ENCODE data around the gene C1orf174.

Gene C1orf174

DNA sequence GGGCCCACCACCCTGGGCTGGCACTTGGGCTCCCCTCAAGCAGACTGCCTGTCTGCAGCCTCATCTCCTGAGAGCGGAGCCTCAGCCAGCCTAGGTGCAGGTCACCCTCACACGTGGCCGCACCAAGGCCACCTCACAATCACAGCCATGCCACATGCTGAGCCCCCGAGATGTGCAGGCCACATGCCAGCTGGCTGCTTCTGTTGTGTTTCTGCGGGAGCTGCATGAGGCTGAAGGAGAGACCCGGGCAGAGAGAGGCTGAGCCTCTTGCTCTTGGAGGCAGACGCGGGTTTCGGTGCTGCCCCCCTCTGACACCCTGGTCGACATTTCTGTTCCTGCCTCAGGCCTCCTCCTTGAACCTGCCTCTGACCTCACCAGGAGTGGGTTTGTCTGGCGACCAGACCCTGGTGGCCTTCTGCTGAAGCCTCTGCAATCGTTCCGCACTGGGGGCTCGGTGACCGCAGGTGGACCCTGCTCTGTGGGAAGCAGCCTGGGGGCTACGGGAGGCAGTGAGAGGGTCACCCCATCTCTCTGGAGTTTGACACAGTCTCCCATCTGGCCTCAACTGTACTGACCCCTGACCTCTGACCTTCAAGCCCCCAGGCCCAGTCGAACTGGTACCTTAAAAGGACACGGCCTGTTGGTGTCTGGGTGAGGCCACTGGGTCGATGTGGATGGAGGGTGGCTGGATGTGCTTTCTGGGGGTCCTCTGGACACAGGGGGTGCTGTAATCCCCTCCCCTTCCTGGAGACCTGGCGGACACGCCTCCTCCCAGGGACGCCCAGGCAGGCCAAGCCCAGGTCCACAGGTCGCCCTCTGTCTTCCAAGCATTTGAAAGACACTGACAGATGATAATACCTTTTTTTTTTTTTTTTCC, 13.0 kb upstream of the C1orf174 start:
- peak in 4 of 42 donors; percentile 6 to 29 (median 14) for DNase-seq
- intact Hi-C loops (cut with DNase I) = no loop called here

DNA sequence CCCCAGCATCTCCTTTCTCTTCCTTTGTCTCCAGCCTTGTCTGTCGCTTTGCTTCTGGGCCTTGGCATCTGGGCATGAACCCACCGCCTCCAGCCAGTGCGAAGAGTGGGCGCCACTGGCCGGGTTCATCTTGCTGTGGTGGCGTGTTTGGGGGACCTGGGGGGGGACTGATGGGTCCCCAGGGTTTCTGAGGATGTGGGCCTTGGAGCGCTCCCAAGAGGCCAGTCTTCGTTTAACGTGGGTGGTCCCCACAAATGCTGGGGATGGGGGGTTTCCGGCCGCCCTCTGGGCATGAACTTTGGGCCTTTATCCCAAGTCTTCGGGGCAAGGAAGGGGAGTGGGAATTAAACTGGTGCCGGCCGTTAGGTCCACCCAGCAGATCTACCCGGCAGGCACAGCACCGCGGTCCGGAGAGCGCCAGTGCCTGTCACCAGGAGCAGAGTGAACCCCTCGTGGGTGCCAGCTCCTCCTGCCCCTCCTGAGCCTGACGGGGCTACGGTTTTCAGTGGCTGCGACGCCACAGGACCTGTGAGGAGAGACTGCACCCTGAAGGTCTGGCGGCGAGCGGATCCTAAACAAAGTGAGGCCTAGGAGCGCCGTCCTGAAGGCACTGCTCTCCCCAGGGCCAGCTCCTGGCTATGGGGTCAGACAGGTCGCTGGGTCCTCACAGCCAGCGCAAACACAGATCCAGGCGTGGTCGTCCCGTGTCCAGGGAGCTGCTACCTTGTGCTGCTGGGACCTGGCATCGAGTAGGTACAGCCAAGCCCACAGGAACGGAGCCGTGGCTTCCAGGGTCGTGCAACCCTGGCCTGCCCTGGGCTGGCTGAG, 12.1 kb upstream of the C1orf174 start:
- peak in 5 of 42 donors; percentile 3 to 36 (median 13) for DNase-seq
- intact Hi-C loops (cut with DNase I) = no loop called here

DNA sequence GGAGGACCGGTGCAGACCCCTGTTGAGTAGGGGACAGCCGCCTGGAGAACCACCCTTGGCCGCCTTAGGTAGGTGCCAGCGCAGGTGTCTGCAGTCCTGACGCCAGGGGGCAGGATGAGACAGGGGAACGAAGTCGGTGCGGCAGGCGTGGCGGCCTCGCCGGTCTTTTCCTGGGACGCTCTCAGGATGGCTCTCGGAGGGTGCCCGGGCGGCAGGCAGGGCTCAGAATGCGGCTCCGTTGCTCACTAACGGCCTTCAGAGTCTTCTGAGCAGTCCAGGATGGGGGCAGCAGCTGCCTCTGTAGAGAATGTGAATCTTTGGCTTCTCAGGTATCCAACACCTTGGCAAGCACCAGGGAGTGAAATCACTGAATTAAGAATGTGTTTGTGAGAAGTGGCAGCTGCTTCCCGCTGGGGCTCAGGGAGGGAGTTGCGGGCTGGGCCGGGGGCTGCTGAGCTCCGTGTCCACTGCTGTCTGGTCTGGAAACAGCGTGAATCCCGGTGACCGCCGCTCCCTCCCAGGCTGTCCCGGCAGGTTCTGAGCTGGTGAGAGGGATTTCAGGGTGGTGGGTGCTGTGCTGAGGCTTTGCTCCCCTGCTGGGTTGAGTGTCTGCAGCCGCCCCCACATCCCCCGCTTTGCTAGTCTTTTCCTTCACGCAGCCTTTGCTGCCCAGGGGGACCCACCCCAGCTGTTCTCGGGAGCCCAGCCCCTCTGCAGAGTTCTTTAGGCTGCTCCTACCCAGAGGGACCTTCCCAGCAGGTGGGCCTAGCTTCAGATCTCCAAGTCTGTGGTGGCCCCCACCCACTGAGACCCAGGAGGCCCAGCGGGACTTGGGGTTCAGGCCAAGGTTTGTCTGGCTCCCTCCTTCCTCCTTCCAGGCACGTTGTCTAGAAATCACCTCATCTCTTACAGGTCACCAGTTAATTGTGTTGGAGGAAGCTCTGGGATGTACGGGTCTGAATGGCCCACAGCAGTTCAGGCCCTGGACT, 11.1 kb upstream of the C1orf174 start:
- intact Hi-C loops (cut with DNase I) = no loop called here
- peak; percentile 43 to 89 (median 77) for DNase-seq

DNA sequence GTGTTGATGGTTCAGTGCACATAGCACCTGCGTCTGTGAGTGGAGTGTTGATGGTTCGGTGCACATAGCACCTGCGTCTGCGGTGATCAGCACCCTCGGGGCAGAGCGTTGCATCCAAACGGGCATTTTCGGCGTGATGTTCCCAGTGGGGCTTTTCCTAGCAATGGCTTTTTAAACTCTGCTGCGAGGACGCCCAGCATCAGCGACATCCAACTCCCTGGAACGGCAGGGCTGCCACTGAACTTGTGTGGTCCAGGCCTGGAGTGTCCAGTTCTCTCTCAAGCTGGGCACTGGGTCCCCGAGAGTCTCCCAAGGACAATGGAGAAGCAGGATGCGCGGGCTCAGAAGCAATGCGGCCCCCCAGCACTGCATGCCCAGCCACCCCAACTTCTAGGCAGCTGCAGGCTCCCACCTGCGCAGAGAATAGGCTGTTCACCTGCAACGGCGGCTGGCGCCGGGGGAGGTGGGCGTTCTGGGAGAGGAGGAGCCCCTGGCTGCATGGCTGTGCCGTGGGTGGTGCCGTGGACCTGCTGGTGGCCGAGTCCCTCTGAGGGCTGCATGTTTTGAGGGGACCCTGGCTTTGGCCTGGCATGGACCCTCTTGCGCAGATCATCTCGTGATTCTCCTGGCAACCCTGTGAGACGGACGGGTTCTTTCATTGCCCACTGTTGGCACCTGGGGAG, 10.1 kb upstream of the C1orf174 start:
- peak in 4 of 42 donors; percentile 3 to 28 (median 15) for DNase-seq
- intact Hi-C loops (cut with DNase I) = no loop called here

DNA sequence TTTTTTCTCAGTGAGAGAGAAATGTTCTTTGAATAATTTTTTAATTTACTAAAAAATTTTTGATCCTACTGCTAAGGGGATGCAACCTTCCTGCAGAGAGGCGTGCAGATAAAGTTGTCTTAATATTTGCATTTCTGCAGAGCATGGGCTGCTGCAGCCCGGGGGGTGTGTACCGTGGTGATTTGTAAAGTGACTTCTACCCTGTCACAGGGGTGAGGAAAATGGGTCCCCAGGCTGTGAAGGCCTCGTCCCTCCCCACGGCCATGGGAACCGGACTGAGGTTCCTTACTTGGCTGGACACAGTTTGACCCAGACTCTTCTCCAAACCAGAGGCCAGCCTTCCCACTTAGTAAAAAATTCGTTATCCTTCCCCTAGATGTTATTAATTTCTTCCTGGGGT, 9.5 kb upstream of the C1orf174 start:
- intact Hi-C loops (cut with DNase I) = no loop called here
- peak in 3 of 42 donors; percentile 3 to 24 (median 20) for DNase-seq

DNA sequence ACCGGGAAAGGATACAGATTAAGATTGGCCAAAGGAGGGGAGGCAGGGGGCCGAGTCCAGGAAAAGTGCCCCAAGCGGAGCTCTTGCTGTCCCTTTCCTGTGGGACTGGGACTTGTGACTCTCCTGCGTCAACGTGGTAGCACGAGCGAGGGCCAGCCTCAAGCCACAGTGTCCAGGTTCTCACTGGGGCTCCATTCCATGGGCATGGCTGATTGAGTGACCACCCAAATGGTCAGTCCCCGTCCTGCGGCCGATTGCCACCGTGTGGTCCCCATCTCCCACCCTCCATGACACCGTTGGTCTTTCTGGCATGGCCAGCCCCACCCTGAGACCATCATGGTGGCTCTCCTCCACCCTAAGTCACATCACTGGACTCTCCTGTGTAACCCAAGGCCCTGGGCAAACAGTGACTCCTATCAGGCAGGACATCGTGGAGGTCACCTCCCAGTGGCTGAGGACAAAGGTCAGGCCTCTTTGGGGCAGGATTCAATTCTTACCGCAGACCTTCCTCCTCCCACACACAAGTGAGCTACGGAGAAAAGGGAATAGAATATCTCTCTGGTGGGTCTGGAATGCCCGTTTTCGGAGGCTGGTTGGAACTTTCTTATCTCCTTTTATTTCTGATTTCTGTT, 8.9 kb upstream of the C1orf174 start:
- intact Hi-C loops (cut with DNase I) = no loop called here
- peak in 4 of 42 donors; percentile 3 to 16 (median 10) for DNase-seq

DNA sequence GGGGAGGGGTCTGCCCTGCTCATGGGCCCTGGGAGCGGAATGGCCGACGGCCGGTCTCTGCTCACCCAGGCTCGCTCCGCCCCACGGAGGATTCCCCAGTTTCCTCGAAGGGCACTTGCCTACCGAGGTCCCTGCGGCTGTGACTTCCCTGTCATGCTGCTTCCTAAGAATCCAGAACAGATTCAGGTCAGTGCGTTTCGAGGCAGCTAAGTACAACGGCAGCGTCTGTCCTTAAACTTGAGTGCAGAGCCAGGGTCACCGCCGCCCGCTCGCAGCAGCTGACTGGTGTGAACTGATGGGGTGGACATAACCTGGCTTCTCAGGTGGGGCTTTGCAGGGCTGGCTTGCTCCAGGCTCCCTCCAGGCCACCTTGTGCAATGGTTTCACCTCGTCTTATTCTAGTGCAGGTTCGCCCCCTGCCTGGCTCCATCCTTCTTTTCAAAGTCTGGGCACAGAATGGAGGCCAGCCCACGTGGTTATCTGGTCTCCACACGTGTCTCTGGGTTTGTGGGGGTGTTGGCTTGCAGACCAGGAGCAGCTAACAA, 7.6 kb upstream of the C1orf174 start:
- intact Hi-C loops (cut with DNase I) = no loop called here
- DNase-seq = peak in 4 of 42 donors; percentile 2 to 27 (median 10)

DNA sequence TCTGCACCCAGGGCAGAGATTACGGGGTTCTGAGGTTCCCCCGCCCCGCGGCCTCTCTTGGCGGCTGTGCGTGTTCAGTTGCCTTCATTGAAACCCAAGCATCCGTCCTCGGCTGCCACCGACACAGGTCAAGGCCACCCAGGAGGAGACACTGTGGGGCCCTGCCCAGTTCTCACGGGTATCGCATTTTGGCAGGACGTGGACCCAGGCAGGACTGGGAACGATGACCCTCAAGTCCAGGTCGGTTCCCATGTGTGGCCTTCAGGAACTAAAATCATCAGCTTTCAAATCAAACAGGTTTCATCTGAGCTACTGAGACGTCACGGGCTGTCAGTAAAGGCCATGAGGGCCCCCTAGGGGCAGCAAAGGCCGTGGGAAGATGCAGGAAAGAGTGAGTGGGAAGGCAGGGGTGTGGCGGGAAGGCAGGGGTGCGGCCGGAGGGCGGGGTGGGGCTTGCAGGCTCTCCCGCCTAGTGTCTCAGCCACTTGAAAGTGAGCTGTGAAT, 7.0 kb upstream of the C1orf174 start:
- peak in 3 of 42 donors; percentile 3 to 30 (median 18) for DNase-seq
- intact Hi-C loops (cut with DNase I) = no loop called here

DNA sequence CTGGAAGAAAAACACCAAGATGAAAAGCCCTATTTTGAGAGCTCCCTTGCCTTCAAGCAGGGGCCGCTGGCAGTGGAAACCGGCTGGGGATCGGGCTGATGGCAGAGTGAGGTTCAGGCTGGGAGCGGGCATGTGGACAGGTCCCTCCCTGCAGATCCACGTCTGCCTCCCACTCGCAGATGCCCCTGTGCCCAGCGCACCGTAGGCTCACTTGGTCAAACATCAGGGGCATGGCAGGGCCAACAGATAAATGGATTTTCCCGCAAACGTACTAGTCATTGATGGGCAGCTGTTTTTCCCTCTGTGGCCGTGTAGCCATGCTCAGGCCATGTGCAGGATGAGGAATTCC, 6.6 kb upstream of the C1orf174 start:
- intact Hi-C loops (cut with DNase I) = no loop called here
- peak in 3 of 42 donors; percentile 5 to 27 (median 12) for DNase-seq

DNA sequence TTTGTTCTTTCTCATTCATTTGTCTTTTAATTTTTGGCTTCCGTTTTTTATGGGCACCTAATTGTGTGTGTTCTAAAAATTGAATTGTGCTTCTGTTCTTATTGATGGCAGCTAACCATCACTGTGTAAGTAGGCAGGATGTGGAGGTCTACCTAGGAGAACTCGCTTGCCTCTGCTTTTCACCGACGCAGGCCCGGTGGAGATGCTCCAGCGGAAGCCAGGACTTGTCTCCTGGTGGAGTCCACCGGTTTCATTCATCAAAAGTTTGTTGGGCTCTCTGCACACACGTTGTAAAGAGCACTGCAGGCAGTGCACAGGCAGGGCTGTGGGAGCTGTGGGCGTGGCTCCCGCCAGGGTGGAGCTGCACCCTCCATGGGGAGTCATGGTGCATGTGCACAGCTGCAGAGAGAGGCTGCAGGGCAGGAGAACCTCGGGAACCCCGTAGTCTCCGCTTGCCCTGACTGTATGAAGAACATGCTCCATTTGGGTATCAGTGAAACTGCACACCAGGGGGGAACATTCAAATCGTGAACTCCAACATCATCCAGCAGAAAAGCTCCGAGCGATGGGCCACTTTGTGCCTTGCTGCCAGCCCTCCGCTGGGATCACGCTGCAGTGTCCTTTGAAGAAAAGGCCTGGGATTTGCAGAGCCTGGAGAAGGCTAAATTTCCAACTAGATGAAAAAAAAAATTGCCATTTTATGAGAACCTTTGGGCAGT, 6.0 kb upstream of the C1orf174 start:
- intact Hi-C loops (cut with DNase I) = no loop called here
- DNase-seq = peak in 3 of 42 donors; percentile 1 to 31 (median 27)

DNA sequence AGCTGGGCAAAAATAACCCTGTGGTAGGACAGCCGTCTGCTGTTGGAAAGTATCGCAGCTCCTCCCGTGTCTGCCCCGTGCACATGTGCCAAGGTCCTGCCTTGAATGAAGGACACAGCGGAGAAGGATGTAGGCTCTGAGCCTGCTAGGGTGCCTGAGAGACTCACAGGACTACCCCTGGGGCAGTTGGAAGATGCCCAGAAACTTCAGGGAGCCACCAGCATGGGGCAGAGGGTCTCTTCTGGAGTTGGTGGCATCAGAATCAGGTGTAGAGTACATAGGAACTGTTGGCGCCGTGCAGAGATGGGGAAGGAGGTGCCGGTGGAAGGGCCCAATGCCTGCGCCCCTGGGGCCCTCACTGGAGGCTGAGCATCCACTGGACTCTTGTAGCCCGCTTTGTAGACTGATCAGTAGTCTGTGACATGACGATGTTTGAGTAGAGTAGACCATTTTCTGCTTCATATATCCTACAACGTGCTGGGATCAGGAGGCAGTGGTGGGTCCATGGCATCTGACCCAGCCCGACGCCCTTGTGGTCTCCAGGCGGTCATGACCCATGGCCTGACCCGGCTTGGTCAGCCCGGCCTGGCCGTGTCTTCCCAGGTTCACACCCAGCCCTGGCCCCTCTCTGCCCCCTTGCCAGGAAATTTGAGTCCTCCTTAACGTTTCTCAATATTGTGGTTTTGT, 5.3 kb upstream of the C1orf174 start:
- DNase-seq = peak in 3 of 42 donors; percentile 2 to 30 (median 20)
- intact Hi-C loops (cut with DNase I) = no loop called here

DNA sequence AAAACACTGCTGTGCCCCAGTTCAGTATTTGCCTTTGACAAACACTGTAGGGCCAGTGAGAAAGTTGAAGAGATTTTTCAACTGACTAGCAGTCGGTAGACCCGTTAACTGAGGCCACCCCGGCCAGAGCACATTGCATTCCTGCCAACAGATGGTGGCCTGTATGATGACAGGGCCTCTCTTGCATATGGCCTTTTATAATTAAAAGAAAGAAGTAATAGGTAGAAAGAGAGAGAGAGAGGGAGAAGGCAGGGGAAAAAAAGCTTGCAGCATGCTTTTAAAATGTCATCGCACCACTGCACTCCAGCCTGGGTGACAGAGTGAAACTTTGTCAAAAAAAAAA, 4.7 kb upstream of the C1orf174 start:
- intact Hi-C loops (cut with DNase I) = loop anchor here (5.0 kb wide), 2 partner anchors 48 to 752 kb away; partner anchors contain the start of genes CEP104 and DFFB
- peak in 2 of 42 donors; percentile 3 to 10 for DNase-seq

DNA sequence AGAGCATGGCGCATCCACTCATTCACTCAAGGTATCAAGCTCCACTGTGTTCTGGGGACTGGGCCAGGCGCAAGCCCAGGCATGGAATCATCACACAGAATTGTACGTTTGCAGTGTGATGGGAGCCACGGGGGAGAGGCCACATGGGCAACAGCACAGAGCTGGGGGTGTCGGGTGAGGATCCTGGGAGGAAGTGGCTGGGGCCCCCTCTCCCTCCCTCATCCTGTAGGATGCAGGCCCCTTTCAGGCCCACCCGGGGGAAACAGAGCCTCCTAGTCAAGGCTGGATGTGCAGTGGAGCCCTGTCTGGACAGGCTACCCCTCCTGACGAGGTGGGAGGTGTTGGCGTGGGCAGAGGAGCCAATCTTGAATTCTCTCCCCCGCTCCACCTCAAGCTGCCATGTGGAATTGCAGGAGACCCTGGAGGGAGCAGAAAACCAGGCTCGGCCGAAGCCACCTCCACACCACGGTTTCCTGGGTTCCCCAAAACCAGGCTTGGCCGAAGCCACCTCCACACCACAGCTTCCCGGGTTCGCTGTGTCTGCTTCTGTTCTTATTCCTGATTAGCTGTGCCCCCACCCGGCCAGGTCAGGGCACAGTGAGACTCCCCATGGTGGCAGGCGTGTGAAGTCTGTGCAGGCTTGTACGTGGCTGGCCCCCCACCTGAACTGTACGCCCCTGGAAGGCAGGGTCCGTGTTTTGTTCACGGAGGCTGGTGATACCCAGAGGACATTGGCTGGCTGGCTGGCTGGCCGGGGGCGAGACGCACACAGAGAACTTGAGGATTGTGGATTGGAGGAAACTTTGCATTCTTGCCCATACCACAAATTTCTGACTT, 4.2 kb upstream of the C1orf174 start:
- peak in 3 of 42 donors; percentile 2 to 30 (median 28) for DNase-seq
- intact Hi-C loops (cut with DNase I) = loop anchor here (5.0 kb wide), 2 partner anchors 47 to 753 kb away; partner anchors contain the start of genes CEP104 and DFFB

DNA sequence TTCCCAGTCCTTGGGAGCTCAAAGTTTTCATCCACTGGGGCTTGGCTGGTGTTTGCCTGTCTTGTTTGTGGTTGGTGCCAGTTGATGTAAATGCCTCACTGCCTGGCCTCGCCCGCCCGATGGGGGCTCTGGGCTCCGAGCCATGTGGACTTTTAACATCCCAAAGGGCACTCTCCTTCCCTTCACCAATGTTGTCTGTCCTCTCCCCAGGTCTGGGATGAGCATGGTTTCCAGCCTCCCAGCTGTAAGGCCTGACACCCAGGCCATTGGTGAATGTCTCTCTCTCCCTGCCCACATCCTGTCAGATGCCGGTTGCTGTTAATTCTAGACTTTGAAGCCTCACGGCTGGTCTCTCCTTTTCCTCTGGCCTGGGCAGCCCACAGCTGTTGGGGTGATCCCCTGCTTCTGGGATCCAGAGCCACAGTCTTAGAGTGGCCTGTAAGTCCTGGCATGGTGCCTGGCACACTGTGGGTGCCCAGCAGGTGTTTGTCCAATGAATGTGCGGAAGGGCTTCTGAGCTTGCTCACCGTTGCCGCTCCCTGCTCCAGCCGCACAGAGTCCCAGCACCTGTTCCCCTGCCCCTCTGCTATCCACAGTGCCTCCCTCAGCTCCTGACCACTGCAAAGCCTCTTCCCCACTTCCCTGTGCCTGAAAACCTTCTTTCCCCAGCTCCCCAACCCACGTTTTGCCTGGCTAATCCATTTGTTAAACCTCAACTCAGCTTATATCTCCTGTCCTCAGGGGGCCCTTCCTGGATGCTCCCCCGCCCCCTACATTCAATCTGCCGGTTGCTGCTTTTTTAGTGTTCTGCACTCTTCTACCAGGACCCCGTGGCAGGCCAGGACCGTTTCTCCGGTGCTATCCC, 3.3 kb upstream of the C1orf174 start:
- DNase-seq = peak in 1 of 42 donors; percentile 3
- intact Hi-C loops (cut with DNase I) = loop anchor here (5.0 kb wide), 2 partner anchors 46 to 754 kb away; partner anchors contain the start of genes CEP104 and DFFB

Measured in head of caudate nucleus (tissue), 42 donors.